Astrocyte (in vitro differentiated cells and primary cell): ENCODE measurements around the gene TLCD2. TPM values are rescaled to one million over a fixed set of nuclear protein-coding genes. Genes with fewer than 3 reads are reported as not detected.

Experiments used
- DNase-seq: peaks from one replicate; pipeline ENCODE4 v3.0.0-alpha.2; 2010; ENCODE audit warnings: low read depth
- FAIRE-seq: peaks from 2 replicates; lab custom pipeline; 2011; peaks lifted over from hg19 to GRCh38; lab: Jason Lieb, UNC
- H2AFZ ChIP-seq: 2 replicates; pipeline ENCODE4 v1.6.0; 2012; ENCODE audit warnings: low read depth, low read length, inconsistent platforms
- H3K27ac ChIP-seq: 2 replicates; pipeline ENCODE4 v1.5.1; 2011; ENCODE audit warnings: low read depth, low read length, inconsistent platforms
- H3K27me3 ChIP-seq: 2 replicates; pipeline ENCODE4 v1.6.0; 2011; ENCODE audit warnings: low read length, inconsistent platforms; ENCODE audit not compliant: insufficient read depth
- H3K36me3 ChIP-seq: 2 replicates; pipeline ENCODE4 v1.5.1; 2011; ENCODE audit warnings: low read length, inconsistent platforms; ENCODE audit not compliant: insufficient read depth
- H3K4me1 ChIP-seq: 2 replicates; pipeline ENCODE4 v1.5.1; 2011; ENCODE audit warnings: low read length, inconsistent platforms; ENCODE audit not compliant: insufficient read depth
- H3K4me2 ChIP-seq: 2 replicates; pipeline ENCODE4 v1.6.0; 2012; ENCODE audit warnings: low read length, inconsistent platforms
- H3K4me3 ChIP-seq: 2 replicates; pipeline ENCODE4 v1.5.1; 2011; ENCODE audit warnings: low read depth, mild to moderate bottlenecking, low read length, inconsistent platforms; ENCODE audit not compliant: insufficient read depth
- H3K79me2 ChIP-seq: 2 replicates; pipeline ENCODE4 v1.6.0; 2012; ENCODE audit warnings: mild to moderate bottlenecking, low read length, inconsistent platforms; ENCODE audit not compliant: insufficient read depth
- H3K9ac ChIP-seq: 2 replicates; pipeline ENCODE4 v1.6.0; 2012; ENCODE audit warnings: mild to moderate bottlenecking, low read length, inconsistent platforms
- H3K9me3 ChIP-seq: 2 replicates; pipeline ENCODE4 v1.5.1; 2012; ENCODE audit warnings: low read depth, mild to moderate bottlenecking, low read length, inconsistent platforms; ENCODE audit not compliant: insufficient read depth
- H4K20me1 ChIP-seq: 2 replicates; pipeline ENCODE4 v1.6.0; 2012; ENCODE audit warnings: low read length, inconsistent platforms; ENCODE audit not compliant: insufficient read depth
- H3K27ac Mint-ChIP-seq: one replicate; pipeline ENCODE4 v1.8.0; 2021; ENCODE audit warnings: mild to moderate bottlenecking, mixed read lengths; ENCODE audit not compliant: unreplicated experiment
- H3K27me3 Mint-ChIP-seq: one replicate; pipeline ENCODE4 v1.8.0; 2021; ENCODE audit warnings: low read depth, mixed read lengths; ENCODE audit not compliant: unreplicated experiment
- H3K36me3 Mint-ChIP-seq: one replicate; pipeline ENCODE4 v1.8.0; 2021; ENCODE audit warnings: low read depth, mixed read lengths; ENCODE audit not compliant: unreplicated experiment
- H3K4me1 Mint-ChIP-seq: one replicate; pipeline ENCODE4 v1.8.0; 2021; ENCODE audit warnings: low read depth, mixed read lengths; ENCODE audit not compliant: unreplicated experiment
- H3K4me3 Mint-ChIP-seq: one replicate; pipeline ENCODE4 v1.8.0; 2021; ENCODE audit warnings: mild to moderate bottlenecking, moderate library complexity, mixed read lengths; ENCODE audit not compliant: unreplicated experiment
- H3K9me3 Mint-ChIP-seq: one replicate; pipeline ENCODE4 v1.8.0; 2021; ENCODE audit warnings: mild to moderate bottlenecking, mixed read lengths; ENCODE audit not compliant: unreplicated experiment
- EZH2 ChIP-seq: IDR thresholded peaks from 2 replicates; pipeline ENCODE4 v1.6.1; 2012; ENCODE audit warnings: mild to moderate bottlenecking, low read length, inconsistent platforms; ENCODE audit not compliant: insufficient read depth
- total RNA-seq: library from RNA; stranded (reverse); gene quantifications from 2 replicates; pipeline ENCODE4 v1.2.1, GENCODE V29; 2021
- TF ChIP-seq, protein P1 (sequence below): IDR thresholded peaks from 2 replicates; pipeline ENCODE4 v1.5.1; 2011; ENCODE audit warnings: low read depth, mild to moderate bottlenecking, inconsistent platforms, low read length, moderate library complexity; ENCODE audit not compliant: insufficient read depth

TLCD2 gene
- total RNA-seq, 1 donor from 2014 or later, result 6.0 TPM

GRCh38 chr17:1713878-1714426, 3.8 kb upstream of the TLCD2 start:
- Histone ChIP-seq H3K4me3 (peak overlapping the region; percentile 80), H3K27me3 (no peaks in the 10 kb centered on the region), H3K79me2 (peaks cover 54% of the 10 kb centered on the region), H3K4me1 (peaks cover 28% of the 10 kb centered on the region), H3K9ac (peak overlapping the region; percentile 87), H3K36me3 (peaks cover 31% of the 10 kb centered on the region), H3K4me2 (peak overlapping the region; percentile 97), H4K20me1 (peaks cover 47% of the 10 kb centered on the region), H3K27ac (peak overlapping the region; percentile 85), H3K9me3 (no peaks in the 10 kb centered on the region), H2AFZ (no peak overlapping the region)
- H3K36me3 Mint-ChIP-seq, result peaks cover 17% of the 10 kb centered on the region
- peaks cover 25% of the 10 kb centered on the region for H3K4me1 Mint-ChIP-seq
- peak overlapping the region; percentile 86 for H3K27ac Mint-ChIP-seq
- TF ChIP-seq, protein P1, sequence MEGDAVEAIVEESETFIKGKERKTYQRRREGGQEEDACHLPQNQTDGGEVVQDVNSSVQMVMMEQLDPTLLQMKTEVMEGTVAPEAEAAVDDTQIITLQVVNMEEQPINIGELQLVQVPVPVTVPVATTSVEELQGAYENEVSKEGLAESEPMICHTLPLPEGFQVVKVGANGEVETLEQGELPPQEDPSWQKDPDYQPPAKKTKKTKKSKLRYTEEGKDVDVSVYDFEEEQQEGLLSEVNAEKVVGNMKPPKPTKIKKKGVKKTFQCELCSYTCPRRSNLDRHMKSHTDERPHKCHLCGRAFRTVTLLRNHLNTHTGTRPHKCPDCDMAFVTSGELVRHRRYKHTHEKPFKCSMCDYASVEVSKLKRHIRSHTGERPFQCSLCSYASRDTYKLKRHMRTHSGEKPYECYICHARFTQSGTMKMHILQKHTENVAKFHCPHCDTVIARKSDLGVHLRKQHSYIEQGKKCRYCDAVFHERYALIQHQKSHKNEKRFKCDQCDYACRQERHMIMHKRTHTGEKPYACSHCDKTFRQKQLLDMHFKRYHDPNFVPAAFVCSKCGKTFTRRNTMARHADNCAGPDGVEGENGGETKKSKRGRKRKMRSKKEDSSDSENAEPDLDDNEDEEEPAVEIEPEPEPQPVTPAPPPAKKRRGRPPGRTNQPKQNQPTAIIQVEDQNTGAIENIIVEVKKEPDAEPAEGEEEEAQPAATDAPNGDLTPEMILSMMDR, result peak; percentile 16
- TF ChIP-seq EZH2, result no peak
- H3K9me3 Mint-ChIP-seq, result no peaks in the 10 kb centered on the region
- peak overlapping the region; percentile 96 for H3K4me3 Mint-ChIP-seq
- DNase-seq, result no peak
- FAIRE-seq, result no peak
- no peaks in the 10 kb centered on the region for H3K27me3 Mint-ChIP-seq

DNA sequence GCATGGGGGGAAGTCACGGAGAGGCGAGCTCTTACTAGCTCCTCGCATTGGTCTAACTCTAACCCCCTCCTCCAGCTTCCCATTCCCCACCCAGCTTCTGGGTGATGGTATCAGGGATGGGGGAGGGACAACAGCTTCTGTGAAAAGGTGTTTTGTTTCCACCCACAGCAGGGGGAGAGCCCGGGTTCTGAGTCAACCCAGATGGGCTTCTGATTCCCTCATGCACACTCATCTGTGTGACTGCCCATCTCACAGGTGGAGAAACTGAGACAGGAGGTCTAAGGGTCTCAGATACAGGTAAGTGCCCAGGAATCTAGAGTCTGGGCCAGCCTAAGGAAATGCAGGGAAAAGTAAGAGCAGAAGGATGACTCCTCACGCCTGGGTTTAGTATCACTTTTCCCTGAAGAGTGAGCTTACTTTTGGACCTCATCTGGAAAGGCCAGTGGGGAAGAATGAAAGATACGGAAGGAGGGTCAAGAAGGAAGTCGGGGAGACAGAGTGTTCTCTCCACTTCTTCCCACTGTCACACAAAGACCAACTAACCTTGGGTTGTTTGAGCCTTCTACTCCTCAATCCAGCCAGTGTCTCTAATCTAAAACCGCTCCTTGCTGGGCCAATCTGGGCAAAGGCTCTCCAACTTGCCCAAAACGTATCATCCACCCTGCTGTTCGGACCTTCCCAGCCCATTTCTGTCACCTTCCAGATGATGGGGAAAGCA, 3.1 kb upstream of the TLCD2 start:
- H3K9me3 Mint-ChIP-seq, result no peaks in the 10 kb centered on the region
- peak overlapping the region; percentile 97 for H3K4me2 ChIP-seq
- no peak for TF ChIP-seq EZH2
- TF ChIP-seq, protein P1, result no peak
- peaks cover 17% of the 10 kb centered on the region for H3K36me3 Mint-ChIP-seq
- H3K9me3 ChIP-seq, result no peaks in the 10 kb centered on the region
- H3K27me3 ChIP-seq, result no peaks in the 10 kb centered on the region
- H3K36me3 ChIP-seq, result peaks cover 31% of the 10 kb centered on the region
- H3K27me3 Mint-ChIP-seq, result no peaks in the 10 kb centered on the region
- peaks cover 47% of the 10 kb centered on the region for H4K20me1 ChIP-seq
- H3K4me1 ChIP-seq, result peaks cover 28% of the 10 kb centered on the region
- H3K27ac ChIP-seq, result peak overlapping the region; percentile 85
- peak overlapping the region; percentile 87 for H3K9ac ChIP-seq
- H3K4me3 ChIP-seq, result peak overlapping the region; percentile 80
- peaks cover 25% of the 10 kb centered on the region for H3K4me1 Mint-ChIP-seq
- no peak for DNase-seq
- peak overlapping the region; percentile 86 for H3K27ac Mint-ChIP-seq
- H3K79me2 ChIP-seq, result peaks cover 54% of the 10 kb centered on the region
- H2AFZ ChIP-seq, result no peak overlapping the region
- FAIRE-seq, result no peak
- H3K4me3 Mint-ChIP-seq, result peak overlapping the region; percentile 96

GRCh38 chr17:1712271-1712670, 2.1 kb upstream of the TLCD2 start:
- Mint-ChIP-seq H3K4me1 (peaks cover 25% of the 10 kb centered on the region), H3K4me3 (peak overlapping the region; percentile 96), H3K36me3 (peaks cover 22% of the 10 kb centered on the region), H3K27me3 (no peaks in the 10 kb centered on the region), H3K27ac (no peak overlapping the region), H3K9me3 (no peaks in the 10 kb centered on the region)
- no peak overlapping the region for H3K27ac ChIP-seq
- H3K4me2 ChIP-seq, result peak overlapping the region; percentile 97
- H3K4me3 ChIP-seq, result peak overlapping the region; percentile 80
- DNase-seq, result no peak
- H2AFZ ChIP-seq, result no peak overlapping the region
- TF ChIP-seq, protein P1, result no peak
- no peak for TF ChIP-seq EZH2
- no peaks in the 10 kb centered on the region for H3K27me3 ChIP-seq
- peaks cover 23% of the 10 kb centered on the region for H3K4me1 ChIP-seq
- H3K79me2 ChIP-seq, result peaks cover 54% of the 10 kb centered on the region
- peaks cover 31% of the 10 kb centered on the region for H3K36me3 ChIP-seq
- H3K9ac ChIP-seq, result peak overlapping the region; percentile 87
- no peak for FAIRE-seq
- H4K20me1 ChIP-seq, result peaks cover 55% of the 10 kb centered on the region
- no peaks in the 10 kb centered on the region for H3K9me3 ChIP-seq
